SK-N-DZ (cell line): Measurements from ENCODE around the gene CPLANE1.

ENCODE experiments used
- DNase-seq: peaks from one replicate; pipeline ENCODE4 v3.0.0-alpha.2; 2015; ENCODE audit warnings: low spot score
- small RNA-seq, 2 experiments: library from RNA; depleted of rRNA; stranded (forward); fragments of <200 nt; gene quantifications; one replicate each; pipeline ENCODE3, GENCODE V24; 2014

The CPLANE1 gene

GRCh38 chr5:37071487-37071886 is 177.7 kb downstream of the CPLANE1 start:
- no peak for DNase-seq

GRCh38 chr5:37064442-37064841 is 184.7 kb downstream of the CPLANE1 start:
- no peak for DNase-seq

- DNase-seq = no peak
Observed at GRCh38 chr5:37063739-37064138, 185.4 kb downstream of the CPLANE1 start.

GRCh38 chr5:37060030-37060429 is 189.1 kb downstream of the CPLANE1 start:
- no peak for DNase-seq

GRCh38 chr5:37056762-37057161 is 192.4 kb downstream of the CPLANE1 start:
- DNase-seq = no peak

Small RNA genes lying within 50 kb of the gene (small RNA-seq; reads per million reads assigned to genes)
- 0 reads per million in 2 experiments for gene C8orf59P2
